ENCODE results near the gene APOE.

Gene APOE

GRCh38 chr19:44948237-44948636 lies 42.6 kb downstream of the APOE start:
- Histone ChIP-seq H2BK5ac (ENCODE audit: low read length) (no peak overlapping the region), H4K8ac (ENCODE audit: low read depth, low read length) (no peak overlapping the region), H3K27ac (replicated peaks; ENCODE audit: low read length) (no peak overlapping the region), H3K9me3 (replicated peaks in 1 of 2; ENCODE audit: control insufficient read depth in 2 of 2, insufficient read depth in 1 of 2, low read depth in 1 of 2, low read length in 2 of 2) (no peaks in the 10 kb centered on the region), H3K14ac (ENCODE audit: low read length) (no peak overlapping the region), H3K36me3 (replicated peaks in 1 of 2; ENCODE audit: control insufficient read depth in 2 of 2, insufficient read depth in 2 of 2, low read length in 2 of 2) (peaks cover 3 to 5% of the 10 kb centered on the region in 2 donors), H3K27me3 (ENCODE audit: control insufficient read depth in 3 of 3, insufficient read depth in 3 of 3, low read depth in 1 of 3, low read length in 3 of 3) (no peaks in the 10 kb centered on the region), H3K4ac (ENCODE audit: low read length) (no peak overlapping the region), H2BK12ac (ENCODE audit: low read length) (no peak overlapping the region), H2BK120ac (ENCODE audit: low read depth, low read length) (no peak overlapping the region), H2AK5ac (ENCODE audit: low read depth, low read length) (no peak overlapping the region), H3K18ac (ENCODE audit: low read length) (no peak overlapping the region), H3K4me1 (ENCODE audit: control insufficient read depth in 2 of 2, insufficient read depth in 1 of 2, low read depth in 1 of 2, low read length in 2 of 2) (no peaks in the 10 kb centered on the region), H2AFZ (ENCODE audit: low read length) (no peak overlapping the region), H3K4me3 (ENCODE audit: low read length in 2 of 2) (peak overlapping the region in 1 of 2 donors; percentile 50), H3K9ac (ENCODE audit: low read depth, low read length, poor library complexity) (no peak overlapping the region), H3K79me1 (ENCODE audit: low read depth, low read length) (no peaks in the 10 kb centered on the region), H4K91ac (ENCODE audit: low read depth, low read length, poor library complexity) (no peak overlapping the region), H2BK15ac (ENCODE audit: low read length) (no peak overlapping the region), H3K4me2 (ENCODE audit: insufficient read depth, low read length, poor library complexity, severe bottlenecking) (no peak overlapping the region), H3K23ac (ENCODE audit: low read depth, low read length, poor library complexity) (no peak overlapping the region)
- DNase-seq (ENCODE audit: low spot score) = no peak
- WGBS, 2 donors (ENCODE audit: extremely low coverage in 2 of 2, insufficient read length in 2 of 2, insufficient replicate concordance in 1 of 2) = no CpG with 5 or more reads among the region's 5 CpGs

- no CpG with 5 or more reads among the region's 5 CpGs for WGBS, 2 donors (ENCODE audit: extremely low coverage in 2 of 2, insufficient read length in 2 of 2, insufficient replicate concordance in 1 of 2)
- H3K4ac ChIP-seq (ENCODE audit: low read length) = no peak overlapping the region
- peaks cover 0 to 3% of the 10 kb centered on the region in 2 donors for H3K4me1 ChIP-seq (ENCODE audit: control insufficient read depth in 2 of 2, insufficient read depth in 1 of 2, low read depth in 1 of 2, low read length in 2 of 2)
Observed at GRCh38 chr19:44948763-44949374, 43.3 kb downstream of the APOE start.

GRCh38 chr19:44949550-44949949 lies 44.0 kb downstream of the APOE start:
- Histone ChIP-seq H3K4me2 (ENCODE audit: insufficient read depth, low read length, poor library complexity, severe bottlenecking) (no peak overlapping the region), H3K14ac (ENCODE audit: low read length) (no peak overlapping the region), H4K8ac (ENCODE audit: low read depth, low read length) (no peak overlapping the region), H2BK5ac (ENCODE audit: low read length) (no peak overlapping the region), H4K91ac (ENCODE audit: low read depth, low read length, poor library complexity) (no peak overlapping the region), H3K27me3 (ENCODE audit: control insufficient read depth in 3 of 3, insufficient read depth in 3 of 3, low read depth in 1 of 3, low read length in 3 of 3) (no peaks in the 10 kb centered on the region), H2AK5ac (ENCODE audit: low read depth, low read length) (no peak overlapping the region), H3K4me3 (ENCODE audit: low read length in 2 of 2) (no peak overlapping the region), H3K36me3 (replicated peaks in 1 of 2; ENCODE audit: control insufficient read depth in 2 of 2, insufficient read depth in 2 of 2, low read length in 2 of 2) (peaks cover 3 to 5% of the 10 kb centered on the region in 2 donors), H2BK15ac (ENCODE audit: low read length) (no peak overlapping the region), H2AFZ (ENCODE audit: low read length) (no peak overlapping the region), H2BK12ac (ENCODE audit: low read length) (no peak overlapping the region), H3K9ac (ENCODE audit: low read depth, low read length, poor library complexity) (no peak overlapping the region), H3K9me3 (replicated peaks in 1 of 2; ENCODE audit: control insufficient read depth in 2 of 2, insufficient read depth in 1 of 2, low read depth in 1 of 2, low read length in 2 of 2) (no peaks in the 10 kb centered on the region), H3K18ac (ENCODE audit: low read length) (no peak overlapping the region), H3K23ac (ENCODE audit: low read depth, low read length, poor library complexity) (no peak overlapping the region), H2BK120ac (ENCODE audit: low read depth, low read length) (no peak overlapping the region), H3K4ac (ENCODE audit: low read length) (peak overlapping the region; percentile 53), H3K4me1 (ENCODE audit: control insufficient read depth in 2 of 2, insufficient read depth in 1 of 2, low read depth in 1 of 2, low read length in 2 of 2) (peaks cover 0 to 3% of the 10 kb centered on the region in 2 donors), H3K27ac (replicated peaks; ENCODE audit: low read length) (no peak overlapping the region), H3K79me1 (ENCODE audit: low read depth, low read length) (no peaks in the 10 kb centered on the region)
- no peak for DNase-seq (ENCODE audit: low spot score)
- no CpG with 5 or more reads among the region's 9 CpGs for WGBS, 2 donors (ENCODE audit: extremely low coverage in 2 of 2, insufficient read length in 2 of 2, insufficient replicate concordance in 1 of 2)

More at GRCh38 chr19:44948763-44949374, 43.3 kb downstream of the APOE start:
- H2BK120ac ChIP-seq (ENCODE audit: low read depth, low read length) = no peak overlapping the region
- H3K18ac ChIP-seq (ENCODE audit: low read length) = no peak overlapping the region
- no peak overlapping the region for H3K14ac ChIP-seq (ENCODE audit: low read length)
- H3K9me3 ChIP-seq (replicated peaks in 1 of 2; ENCODE audit: control insufficient read depth in 2 of 2, insufficient read depth in 1 of 2, low read depth in 1 of 2, low read length in 2 of 2) = no peaks in the 10 kb centered on the region
- no peak overlapping the region for H3K23ac ChIP-seq (ENCODE audit: low read depth, low read length, poor library complexity)
- H3K4me3 ChIP-seq (ENCODE audit: low read length in 2 of 2) = no peak overlapping the region
- H3K27me3 ChIP-seq (ENCODE audit: control insufficient read depth in 3 of 3, insufficient read depth in 3 of 3, low read depth in 1 of 3, low read length in 3 of 3) = no peaks in the 10 kb centered on the region
- H3K79me1 ChIP-seq (ENCODE audit: low read depth, low read length) = no peaks in the 10 kb centered on the region
- no peak overlapping the region for H4K8ac ChIP-seq (ENCODE audit: low read depth, low read length)
- H3K36me3 ChIP-seq (replicated peaks in 1 of 2; ENCODE audit: control insufficient read depth in 2 of 2, insufficient read depth in 2 of 2, low read length in 2 of 2) = peaks cover 3 to 5% of the 10 kb centered on the region in 2 donors
- H3K4me2 ChIP-seq (ENCODE audit: insufficient read depth, low read length, poor library complexity, severe bottlenecking) = no peak overlapping the region
- no peak overlapping the region for H2BK15ac ChIP-seq (ENCODE audit: low read length)
- no peak overlapping the region for H3K9ac ChIP-seq (ENCODE audit: low read depth, low read length, poor library complexity)
- no peak overlapping the region for H4K91ac ChIP-seq (ENCODE audit: low read depth, low read length, poor library complexity)
- H2AFZ ChIP-seq (ENCODE audit: low read length) = no peak overlapping the region
- no peak overlapping the region for H3K27ac ChIP-seq (replicated peaks; ENCODE audit: low read length)
- H2BK12ac ChIP-seq (ENCODE audit: low read length) = no peak overlapping the region
- H2BK5ac ChIP-seq (ENCODE audit: low read length) = no peak overlapping the region
- no peak overlapping the region for H2AK5ac ChIP-seq (ENCODE audit: low read depth, low read length)
- DNase-seq (ENCODE audit: low spot score) = no peak

GRCh38 chr19:44951179-44952159 lies 45.9 kb downstream of the APOE start:
- no CpG with 5 or more reads among the region's 13 CpGs for WGBS, 2 donors (ENCODE audit: extremely low coverage in 2 of 2, insufficient read length in 2 of 2, insufficient replicate concordance in 1 of 2)
- Histone ChIP-seq H3K4me1 (ENCODE audit: control insufficient read depth in 2 of 2, insufficient read depth in 1 of 2, low read depth in 1 of 2, low read length in 2 of 2) (peaks cover 6 to 8% of the 10 kb centered on the region in 2 donors), H3K9me3 (replicated peaks in 1 of 2; ENCODE audit: control insufficient read depth in 2 of 2, insufficient read depth in 1 of 2, low read depth in 1 of 2, low read length in 2 of 2) (no peaks in the 10 kb centered on the region), H3K23ac (ENCODE audit: low read depth, low read length, poor library complexity) (no peak overlapping the region), H3K27me3 (ENCODE audit: control insufficient read depth in 3 of 3, insufficient read depth in 3 of 3, low read depth in 1 of 3, low read length in 3 of 3) (no peaks in the 10 kb centered on the region), H4K91ac (ENCODE audit: low read depth, low read length, poor library complexity) (peak overlapping the region; percentile 2), H2BK120ac (ENCODE audit: low read depth, low read length) (no peak overlapping the region), H2BK12ac (ENCODE audit: low read length) (no peak overlapping the region), H2BK15ac (ENCODE audit: low read length) (peak overlapping the region; percentile 1), H3K14ac (ENCODE audit: low read length) (no peak overlapping the region), H3K36me3 (replicated peaks in 1 of 2; ENCODE audit: control insufficient read depth in 2 of 2, insufficient read depth in 2 of 2, low read length in 2 of 2) (peaks cover 3 to 5% of the 10 kb centered on the region in 2 donors), H2BK5ac (ENCODE audit: low read length) (no peak overlapping the region), H3K18ac (ENCODE audit: low read length) (no peak overlapping the region), H3K4ac (ENCODE audit: low read length) (no peak overlapping the region), H3K4me2 (ENCODE audit: insufficient read depth, low read length, poor library complexity, severe bottlenecking) (no peak overlapping the region), H2AK5ac (ENCODE audit: low read depth, low read length) (no peak overlapping the region), H3K79me1 (ENCODE audit: low read depth, low read length) (peaks cover 9% of the 10 kb centered on the region), H3K27ac (replicated peaks; ENCODE audit: low read length) (no peak overlapping the region), H3K9ac (ENCODE audit: low read depth, low read length, poor library complexity) (peak overlapping the region; percentile 63), H4K8ac (ENCODE audit: low read depth, low read length) (no peak overlapping the region), H2AFZ (ENCODE audit: low read length) (peak overlapping the region; percentile 53), H3K4me3 (ENCODE audit: low read length in 2 of 2) (no peak overlapping the region)
- peak; percentile 82 for DNase-seq (ENCODE audit: low spot score)

Data from neuronal stem cell (in vitro differentiated cells).